C1 segment of cervical spinal cord (tissue), 14 donors: ENCODE results near the gene TNNI3.
"Not testable (repeated sequence)": the region's sequence is repeated elsewhere in the genome, so short reads cannot be mapped to it uniquely, and the experiment has no call there.

Experiments used
- DNase-seq, 14 donors: peaks; one replicate each; lab custom pipeline; 2025; lab: John Stamatoyannopoulos, UW

TNNI3 gene

GRCh38 chr19:55157064-55157908 lies at the start of gene TNNI3:
TNNI3 (minus strand) TSS chr19:55157732; CDS start chr19:55157589, 143 bp downstream.
- DNase-seq: no peak

- peak in 11 of 14 donors; percentile 14 to 83 (median 53) for DNase-seq
Observed at GRCh38 chr19:55206664-55207500, 49.4 kb upstream of the TNNI3 start.

- DNase-seq: not testable (repeated sequence)
Observed at GRCh38 chr19:55202199-55202598, 44.7 kb upstream of the TNNI3 start.

GRCh38 chr19:55199620-55200204 lies 42.2 kb upstream of the TNNI3 start:
- DNase-seq: no peak

GRCh38 chr19:55198651-55199050 lies 41.1 kb upstream of the TNNI3 start:
- no peak for DNase-seq

- DNase-seq: no peak
Observed at GRCh38 chr19:55197528-55197927, 40.0 kb upstream of the TNNI3 start.

- no peak for DNase-seq
Observed at GRCh38 chr19:55196803-55197202, 39.3 kb upstream of the TNNI3 start.

GRCh38 chr19:55193481-55193880 lies 35.9 kb upstream of the TNNI3 start:
- no peak for DNase-seq

- no peak for DNase-seq
Observed at GRCh38 chr19:55189403-55189835, 31.9 kb upstream of the TNNI3 start.

- no peak for DNase-seq
Observed at GRCh38 chr19:55188625-55189024, 31.1 kb upstream of the TNNI3 start.

GRCh38 chr19:55186080-55186479 lies 28.5 kb upstream of the TNNI3 start:
- DNase-seq: no peak

GRCh38 chr19:55181740-55182139 lies 24.2 kb upstream of the TNNI3 start:
- DNase-seq: no peak

GRCh38 chr19:55179606-55180484 lies 22.3 kb upstream of the TNNI3 start, which contains the start of gene SYT5:
SYT5 (minus strand) TSS chr19:55180289; CDS start chr19:55179041, 1,248 bp downstream.
- DNase-seq: peak in 1 of 14 donors; percentile 16

GRCh38 chr19:55178781-55179599 lies 21.5 kb upstream of the TNNI3 start:
- peak in 13 of 14 donors; percentile 34 to 92 (median 72) for DNase-seq

- DNase-seq: no peak
Observed at GRCh38 chr19:55176076-55176475, 18.5 kb upstream of the TNNI3 start.

GRCh38 chr19:55175117-55175867 lies 17.8 kb upstream of the TNNI3 start:
- no peak for DNase-seq

GRCh38 chr19:55174425-55175116 lies 17.0 kb upstream of the TNNI3 start:
- peak in 2 of 14 donors; percentile 0 to 9 for DNase-seq

GRCh38 chr19:55173714-55174409 lies 16.3 kb upstream of the TNNI3 start:
- peak in 3 of 14 donors; percentile 11 to 34 (median 13) for DNase-seq
